Neural progenitor cell (in vitro differentiated cells): ENCODE measurements around the gene SLCO2B1. TPM values are rescaled to one million over a fixed set of nuclear protein-coding genes. Genes with fewer than 3 reads are reported as not detected.

Experiments
- DNase-seq: peaks from one replicate; pipeline ENCODE4 v3.0.0-alpha.2; 2016; ENCODE audit warnings: low spot score
- H2AFZ ChIP-seq: fragments of 200-600 bp; sonication (generic); replicated peaks from 2 replicates; pipeline ENCODE4 v1.6.1; 2016; ENCODE audit warnings: antibody characterized with exemption
- H3F3A ChIP-seq: fragments of 200-600 bp; sonication (generic); 2 replicates; pipeline ENCODE4 v1.6.1; 2016; ENCODE audit warnings: antibody characterized with exemption, low read depth
- H3K27ac ChIP-seq: fragments of 200-600 bp; sonication (generic); 2 replicates; pipeline ENCODE4 v1.5.1; 2016; ENCODE audit warnings: mild to moderate bottlenecking
- H3K27me3 ChIP-seq: fragments of 200-600 bp; sonication (generic); 2 replicates; pipeline ENCODE4 v1.6.1; 2016; ENCODE audit warnings: mild to moderate bottlenecking, moderate library complexity
- H3K36me3 ChIP-seq: fragments of 200-600 bp; sonication (generic); 2 replicates; pipeline ENCODE4 v1.5.1; 2016
- H3K4me1 ChIP-seq: fragments of 200-600 bp; sonication (generic); 2 replicates; pipeline ENCODE4 v1.6.1; 2016; ENCODE audit warnings: mixed run types
- H3K4me2 ChIP-seq: fragments of 200-600 bp; sonication (generic); 2 replicates; pipeline ENCODE4 v1.6.1; 2016
- H3K4me3 ChIP-seq: fragments of 200-600 bp; sonication (generic); 2 replicates; pipeline ENCODE4 v1.5.1; 2016
- H3K79me2 ChIP-seq: fragments of 200-600 bp; sonication (generic); 2 replicates; pipeline ENCODE4 v1.6.1; 2016; ENCODE audit warnings: low read depth
- H3K9ac ChIP-seq: fragments of 200-600 bp; sonication (generic); 2 replicates; pipeline ENCODE4 v1.6.1; 2016
- H3K9me3 ChIP-seq: fragments of 200-600 bp; sonication (generic); 2 replicates; pipeline ENCODE4 v1.5.1; 2016; ENCODE audit warnings: low read depth
- H4K20me1 ChIP-seq: fragments of 200-600 bp; sonication (generic); 2 replicates; pipeline ENCODE4 v1.6.1; 2016; ENCODE audit warnings: low read depth
- H3K27ac Mint-ChIP-seq: 3 replicates; pipeline ENCODE4 v1.8.0; 2021; ENCODE audit warnings: mixed read lengths
- H3K27me3 Mint-ChIP-seq: 2 replicates; pipeline ENCODE4 v1.8.0; 2022; ENCODE audit warnings: low read depth, mild to moderate bottlenecking, inconsistent platforms, moderate library complexity, mixed read lengths; ENCODE audit not compliant: insufficient read depth
- H3K36me3 Mint-ChIP-seq: 3 replicates; pipeline ENCODE4 v1.8.0; 2021; ENCODE audit warnings: mixed read lengths
- H3K4me1 Mint-ChIP-seq: 3 replicates; pipeline ENCODE4 v1.8.0; 2021; ENCODE audit warnings: mixed read lengths
- H3K4me3 Mint-ChIP-seq: 3 replicates; pipeline ENCODE4 v1.8.0; 2021; ENCODE audit warnings: mild to moderate bottlenecking, moderate library complexity, mixed read lengths
- H3K9me3 Mint-ChIP-seq: 3 replicates; pipeline ENCODE4 v1.8.0; 2020; ENCODE audit warnings: mixed read lengths
- CTCF ChIP-seq: fragments of 200-600 bp; sonication (generic); IDR thresholded peaks from 2 replicates; pipeline ENCODE4 v1.5.1; 2017; ENCODE audit warnings: antibody characterized with exemption, mild to moderate bottlenecking
- EZH2 ChIP-seq: fragments of 200-600 bp; sonication (generic); IDR thresholded peaks from 2 replicates; pipeline ENCODE4 v1.6.1; 2017; ENCODE audit warnings: antibody characterized with exemption, mild to moderate bottlenecking, moderate library complexity
- EZH2phosphoT487 ChIP-seq: fragments of 200-600 bp; sonication (generic); IDR thresholded peaks from 2 replicates; pipeline ENCODE4 v1.6.1; 2017; ENCODE audit warnings: antibody characterized with exemption
- total RNA-seq: library from RNA; depleted of rRNA; stranded (reverse); fragments of >200 nt; gene quantifications from 2 replicates; pipeline ENCODE4 v1.2.3, GENCODE V29; 2015; ENCODE audit warnings: low replicate concordance

Gene SLCO2B1
- total RNA-seq, 1 donor from 2014 or later = 0.07 TPM

DNA sequence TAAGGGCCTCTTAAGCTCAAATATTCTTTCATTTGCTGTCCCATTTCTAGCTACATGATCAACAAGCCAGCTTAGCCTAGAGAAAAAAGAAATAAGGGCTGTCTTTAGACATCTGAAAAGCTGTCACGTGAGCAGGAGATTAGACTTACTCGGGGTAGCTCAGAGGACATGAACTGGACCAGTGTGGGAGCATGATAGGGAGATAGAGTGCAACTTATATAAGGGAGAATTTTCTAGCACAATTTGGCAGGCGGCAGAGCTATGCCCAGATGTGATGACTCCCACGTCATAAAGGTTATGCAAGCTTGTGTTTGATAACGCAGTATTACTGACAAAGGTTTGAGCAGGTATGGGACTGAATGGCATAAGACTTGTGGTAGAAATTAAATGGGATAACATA lies 61.5 kb downstream of the SLCO2B1 start:
- H2AFZ ChIP-seq = no peak overlapping the region
- TF ChIP-seq CTCF (no peak), EZH2phosphoT487 (no peak)
- DNase-seq = no peak
- no peak overlapping the region for H3K9ac ChIP-seq
- H3K4me1 ChIP-seq = no peaks in the 10 kb centered on the region
- no peaks in the 10 kb centered on the region for H3K79me2 ChIP-seq
- Mint-ChIP-seq H3K27ac (no peak overlapping the region), H3K9me3 (no peaks in the 10 kb centered on the region), H3K36me3 (no peaks in the 10 kb centered on the region), H3K4me3 (no peak overlapping the region), H3K4me1 (no peaks in the 10 kb centered on the region), H3K27me3 (peaks cover 15% of the 10 kb centered on the region)
- no peak overlapping the region for H3K4me2 ChIP-seq
- no peaks in the 10 kb centered on the region for H3F3A ChIP-seq
- H3K36me3 ChIP-seq = no peaks in the 10 kb centered on the region
- no peak overlapping the region for H3K27ac ChIP-seq
- H3K27me3 ChIP-seq = peaks cover 39% of the 10 kb centered on the region
- H3K4me3 ChIP-seq = no peak overlapping the region
- no peaks in the 10 kb centered on the region for H3K9me3 ChIP-seq
- peaks cover 5% of the 10 kb centered on the region for H4K20me1 ChIP-seq

GRCh38 chr11:75214411-75214821 lies 63.5 kb downstream of the SLCO2B1 start:
- peak; percentile 64 for TF ChIP-seq CTCF
- TF ChIP-seq EZH2phosphoT487 = no peak
- TF ChIP-seq EZH2 = no peak
- H4K20me1 ChIP-seq = peaks cover 5% of the 10 kb centered on the region
- no peak overlapping the region for H3K27ac ChIP-seq
- no peaks in the 10 kb centered on the region for H3K36me3 ChIP-seq
- Mint-ChIP-seq H3K4me3 (no peak overlapping the region), H3K36me3 (no peaks in the 10 kb centered on the region), H3K4me1 (no peaks in the 10 kb centered on the region), H3K27ac (no peak overlapping the region), H3K27me3 (peaks cover 18% of the 10 kb centered on the region), H3K9me3 (no peaks in the 10 kb centered on the region)
- no peak overlapping the region for H3K4me2 ChIP-seq
- no peaks in the 10 kb centered on the region for H3K4me1 ChIP-seq
- H3K79me2 ChIP-seq = no peaks in the 10 kb centered on the region
- H3K9ac ChIP-seq = no peak overlapping the region
- H3K9me3 ChIP-seq = no peaks in the 10 kb centered on the region
- H3K27me3 ChIP-seq = peaks cover 39% of the 10 kb centered on the region
- no peak overlapping the region for H2AFZ ChIP-seq
- no peaks in the 10 kb centered on the region for H3F3A ChIP-seq
- H3K4me3 ChIP-seq = no peak overlapping the region
- peak; percentile 96 for DNase-seq

DNA sequence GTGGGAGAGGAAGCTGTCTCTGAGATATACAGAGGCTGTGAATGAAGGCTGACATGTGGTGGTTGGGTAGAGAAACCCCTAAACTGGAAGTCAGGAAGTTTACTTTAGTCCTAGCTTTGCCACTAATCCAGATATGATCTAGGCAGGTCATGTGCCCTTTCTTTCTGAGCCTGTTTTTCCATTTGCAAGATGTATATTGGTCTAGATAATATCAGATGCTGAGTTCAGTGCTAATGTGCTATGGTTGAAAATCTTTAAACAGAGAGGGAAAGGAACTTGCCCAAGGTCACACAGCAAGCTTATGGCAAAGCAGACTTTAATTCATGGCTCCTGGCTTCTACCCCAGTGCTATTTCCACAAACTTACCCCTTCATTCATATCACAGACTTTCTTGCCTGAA lies 63.9 kb downstream of the SLCO2B1 start:
- Histone ChIP-seq H3K27ac (no peak overlapping the region), H3K4me1 (no peaks in the 10 kb centered on the region), H3K4me3 (no peak overlapping the region), H3K79me2 (no peaks in the 10 kb centered on the region), H3K27me3 (peaks cover 39% of the 10 kb centered on the region), H3K36me3 (no peaks in the 10 kb centered on the region), H2AFZ (no peak overlapping the region), H3K9ac (no peak overlapping the region), H3F3A (no peaks in the 10 kb centered on the region), H4K20me1 (peaks cover 5% of the 10 kb centered on the region), H3K4me2 (no peak overlapping the region), H3K9me3 (no peaks in the 10 kb centered on the region)
- no peak for DNase-seq
- Mint-ChIP-seq H3K27me3 (peaks cover 21% of the 10 kb centered on the region), H3K4me3 (no peak overlapping the region), H3K27ac (no peak overlapping the region), H3K36me3 (no peaks in the 10 kb centered on the region), H3K9me3 (no peaks in the 10 kb centered on the region), H3K4me1 (no peaks in the 10 kb centered on the region)
- TF ChIP-seq EZH2 = no peak
- no peak for TF ChIP-seq CTCF
- no peak for TF ChIP-seq EZH2phosphoT487

- no peaks in the 10 kb centered on the region for H3F3A ChIP-seq
- no peak overlapping the region for H3K9ac ChIP-seq
- H3K79me2 ChIP-seq = no peaks in the 10 kb centered on the region
- no peak overlapping the region for H3K27ac ChIP-seq
- no peaks in the 10 kb centered on the region for H3K36me3 ChIP-seq
- H3K9me3 ChIP-seq = no peaks in the 10 kb centered on the region
- no peak overlapping the region for H3K4me2 ChIP-seq
- no peaks in the 10 kb centered on the region for H3K4me1 ChIP-seq
- no peaks in the 10 kb centered on the region for H3K4me1 Mint-ChIP-seq
- no peak overlapping the region for H3K4me3 ChIP-seq
- TF ChIP-seq EZH2phosphoT487 (no peak), CTCF (no peak), EZH2 (no peak)
- no peaks in the 10 kb centered on the region for H3K9me3 Mint-ChIP-seq
- H4K20me1 ChIP-seq = peaks cover under 1% of the 10 kb centered on the region
- H2AFZ ChIP-seq = no peak overlapping the region
- no peak for DNase-seq
- H3K36me3 Mint-ChIP-seq = no peaks in the 10 kb centered on the region
- no peak overlapping the region for H3K27ac Mint-ChIP-seq
- H3K27me3 Mint-ChIP-seq = peaks cover 20% of the 10 kb centered on the region
- peaks cover 35% of the 10 kb centered on the region for H3K27me3 ChIP-seq
- no peak overlapping the region for H3K4me3 Mint-ChIP-seq
Observed at GRCh38 chr11:75219869-75220268, 69.0 kb downstream of the SLCO2B1 start.
